M059J (cell line): ENCODE data around the gene ERBB4. TPM values are rescaled to one million over a fixed set of nuclear protein-coding genes. Genes with fewer than 3 reads are reported as not detected.

Source experiments
- DNase-seq: peaks from one replicate; pipeline ENCODE4 v3.0.0-alpha.2; 2012; ENCODE audit warnings: low read depth
- total RNA-seq: library from RNA; depleted of rRNA; stranded (reverse); fragments of >200 nt; shearing (Covaris generic); gene quantifications from 2 replicates; pipeline ENCODE4 v1.2.3, GENCODE V29; 2014

ERBB4 gene
- total RNA-seq, 1 experiment from 2014 or later = not detected

GRCh38 chr2:212364112-212364985, 174.3 kb downstream of the ERBB4 start:
- DNase-seq = no peak

- DNase-seq = no peak
Observed at GRCh38 chr2:212361174-212361756, 177.3 kb downstream of the ERBB4 start.

GRCh38 chr2:212360068-212360460, 178.5 kb downstream of the ERBB4 start:
- no peak for DNase-seq

GRCh38 chr2:212359425-212360067, 179.1 kb downstream of the ERBB4 start:
- DNase-seq = no peak

- DNase-seq = no peak
Observed at GRCh38 chr2:212357606-212358005, 181.0 kb downstream of the ERBB4 start.

GRCh38 chr2:212354382-212354781, 184.2 kb downstream of the ERBB4 start:
- no peak for DNase-seq

GRCh38 chr2:212348501-212348900, 190.1 kb downstream of the ERBB4 start:
- no peak for DNase-seq

- DNase-seq = no peak
Observed at GRCh38 chr2:212346865-212347264, 191.7 kb downstream of the ERBB4 start.

GRCh38 chr2:212345966-212346365, 192.6 kb downstream of the ERBB4 start:
- no peak for DNase-seq

- DNase-seq = no peak
Observed at GRCh38 chr2:212344131-212344530, 194.5 kb downstream of the ERBB4 start.

GRCh38 chr2:212343167-212343566, 195.4 kb downstream of the ERBB4 start:
- DNase-seq = no peak

GRCh38 chr2:212337486-212338343, 200.9 kb downstream of the ERBB4 start:
- no peak for DNase-seq

GRCh38 chr2:212337036-212337435, 201.6 kb downstream of the ERBB4 start:
- no peak for DNase-seq

- DNase-seq = peak; percentile 2
Observed at GRCh38 chr2:212330263-212330662, 208.3 kb downstream of the ERBB4 start.

GRCh38 chr2:212328712-212329496, 209.7 kb downstream of the ERBB4 start:
- DNase-seq = no peak

- DNase-seq = peak; percentile 2
Observed at GRCh38 chr2:212328136-212328535, 210.5 kb downstream of the ERBB4 start.

GRCh38 chr2:212327171-212327809, 211.3 kb downstream of the ERBB4 start:
- peak; percentile 1 for DNase-seq

GRCh38 chr2:212318636-212319035, 220.0 kb downstream of the ERBB4 start:
- no peak for DNase-seq

- no peak for DNase-seq
Observed at GRCh38 chr2:212314680-212315079, 223.9 kb downstream of the ERBB4 start.

- no peak for DNase-seq
Observed at GRCh38 chr2:212311807-212312404, 226.7 kb downstream of the ERBB4 start.
